HepG2 (cell line): ENCODE data around the gene NEK8. TPM values are rescaled to one million over a fixed set of nuclear protein-coding genes. Genes with fewer than 3 reads are reported as not detected.

Source experiments
- ATAC-seq: fragments of 200-7000 bp; cut with Tn5 transposase; 3 replicates; pipeline ENCODE4 v1.9.1; 2020; ENCODE audit warnings: mild to moderate bottlenecking, moderate library complexity
- BruUV-seq: library from RNA; stranded (reverse); fragments of 400-500 nt; replicated peaks from 2 replicates; lab custom pipeline; 2021; lab: Mats Ljungman, UMichigan
- CTCF ChIA-PET: fragments of 300-600 bp; formaldehyde crosslinking; extraction: SDS; loops from one replicate; lab custom pipeline; 2021; ENCODE audit warnings: low total read pairs, inconsistent platforms, low intra/inter-chr PET ratio; lab: Yijun Ruan, JAX
- POLR2A ChIA-PET: fragments of 350-600 bp; sonication (Branson Sonifier 250); formaldehyde crosslinking; loops from one replicate; lab custom pipeline; 2020; ENCODE audit warnings: antibody characterized with exemption, inconsistent platforms; lab: Yijun Ruan, JAX
- DNase-seq: peaks from one replicate; pipeline ENCODE4 v3.0.0-alpha.2; 2015; ENCODE audit warnings: low spot score
- FAIRE-seq: peaks from 3 replicates; lab custom pipeline; 2011; peaks lifted over from hg19 to GRCh38; lab: Jason Lieb, UNC
- H2AFZ ChIP-seq: one replicate; pipeline ENCODE4 v1.6.1; 2011; ENCODE audit warnings: low read length, inconsistent platforms
- H3K27ac ChIP-seq: fragments of 300-600 bp; 3 replicates; pipeline ENCODE4 v1.8.0; 2011; ENCODE audit warnings: mixed run types, mild to moderate bottlenecking, mixed read lengths, low read length, inconsistent platforms; ENCODE audit not compliant: insufficient read depth; ENCODE audit errors: extremely low read length
- H3K27me3 ChIP-seq, 2 experiments: fragments of 200-600 bp in 1 of 2; 2 replicates in 1 of 2; 3 replicates in 1 of 2; pipeline versions ENCODE4 v1.6.0 to v1.8.0; 2011; ENCODE audit warnings: low read length in 2 of 2, mild to moderate bottlenecking in 2 of 2, moderate library complexity in 2 of 2, inconsistent platforms in 1 of 2; ENCODE audit not compliant: insufficient read depth in 2 of 2, control insufficient read depth in 1 of 2
- H3K36me3 ChIP-seq, 2 experiments: fragments of 200-600 bp in 1 of 2; replicated peaks in 1 of 2; 2 replicates in 1 of 2; 3 replicates in 1 of 2; pipeline versions ENCODE4 v1.5.1 to v1.8.0; 2011; ENCODE audit warnings: low read length in 2 of 2, inconsistent platforms in 1 of 2; ENCODE audit not compliant: insufficient read depth in 2 of 2, control insufficient read depth in 1 of 2
- H3K4me1 ChIP-seq: 2 replicates; pipeline ENCODE4 v1.5.1; 2012; ENCODE audit warnings: low read length, inconsistent platforms; ENCODE audit not compliant: insufficient read depth
- H3K4me2 ChIP-seq: 2 replicates; pipeline ENCODE4 v1.6.0; 2011; ENCODE audit warnings: low read depth, low read length, inconsistent platforms
- H3K4me3 ChIP-seq, 3 experiments: fragments of 200-600 bp in 1 of 3; sonication (generic), shearing (Covaris generic) in 1 of 3; replicated peaks in 1 of 3; 2 replicates each; pipeline ENCODE4 v1.5.1; 2011 to 2016; ENCODE audit warnings: low read length in 3 of 3, inconsistent platforms in 2 of 3, low read depth in 2 of 3, mild to moderate bottlenecking in 2 of 3, control low read depth in 1 of 3, mixed read lengths in 1 of 3; ENCODE audit not compliant: insufficient read depth in 1 of 3
- H3K79me2 ChIP-seq: one replicate; pipeline ENCODE4 v1.6.1; 2011; ENCODE audit warnings: low read length, inconsistent platforms; ENCODE audit not compliant: insufficient read depth
- H3K9ac ChIP-seq: 2 replicates; pipeline ENCODE4 v1.6.0; 2011; ENCODE audit warnings: mild to moderate bottlenecking, low read depth, low read length, inconsistent platforms; ENCODE audit not compliant: insufficient read depth
- H3K9me3 ChIP-seq: 2 replicates; pipeline ENCODE4 v1.5.1; 2012; ENCODE audit warnings: mild to moderate bottlenecking, low read length
- H4K20me1 ChIP-seq: 2 replicates; pipeline ENCODE4 v1.6.0; 2011; ENCODE audit warnings: inconsistent platforms, mild to moderate bottlenecking, low read length, moderate library complexity; ENCODE audit not compliant: insufficient read depth
- BCL3 ChIP-seq: sonication (generic); formaldehyde crosslinking; IDR thresholded peaks from 2 replicates; pipeline ENCODE4 v1.5.1; 2020; ENCODE audit warnings: mild to moderate bottlenecking, missing genetic modification reagents, moderate library complexity
- CSRNP2 ChIP-seq: sonication (generic); formaldehyde crosslinking; conservative IDR thresholded peaks from 2 replicates; pipeline ENCODE4 v1.8.0; 2022; ENCODE audit warnings: low read depth, missing genetic modification reagents
- DRAP1 ChIP-seq: IDR thresholded peaks from 2 replicates; pipeline ENCODE4 v1.6.1; 2016; ENCODE audit warnings: missing genetic modification reagents, missing compliant biosample characterization
- IRX3 ChIP-seq: sonication (generic); formaldehyde crosslinking; IDR thresholded peaks from 2 replicates; pipeline ENCODE4 v1.8.1; 2023; ENCODE audit warnings: mild to moderate bottlenecking, low read depth, missing genetic modification reagents, borderline replicate concordance
- LRRFIP1 ChIP-seq: sonication (generic); formaldehyde crosslinking; conservative IDR thresholded peaks from 2 replicates; pipeline ENCODE4 v1.4.0; 2020; ENCODE audit warnings: missing genetic modification reagents
- NR1H2 ChIP-seq: sonication (generic); formaldehyde crosslinking; IDR thresholded peaks from 2 replicates; pipeline ENCODE4 v1.8.1; 2022; ENCODE audit warnings: low read depth, missing genetic modification reagents, borderline replicate concordance
- PHB2 ChIP-seq: fragments of 450-650 bp; IDR thresholded peaks from 2 replicates; pipeline ENCODE4 v1.6.1; 2018; ENCODE audit not compliant: partially characterized antibody
- PPARG ChIP-seq: conservative IDR thresholded peaks from 2 replicates; pipeline ENCODE4 v1.6.1; 2016; ENCODE audit warnings: missing biosample characterization, missing genetic modification reagents
- ZBTB43 ChIP-seq: sonication (generic); formaldehyde crosslinking; conservative IDR thresholded peaks from 2 replicates; pipeline ENCODE4 v1.4.0; 2020; ENCODE audit warnings: missing genetic modification reagents
- ZKSCAN8 ChIP-seq: IDR thresholded peaks from 2 replicates; pipeline ENCODE4 v1.6.1; 2016; ENCODE audit warnings: borderline replicate concordance, missing genetic modification reagents, missing compliant biosample characterization
- ZNF788 ChIP-seq: sonication (generic); formaldehyde crosslinking; IDR thresholded peaks from 2 replicates; pipeline ENCODE4 v1.5.0; 2020; ENCODE audit warnings: mild to moderate bottlenecking, missing genetic modification reagents, borderline replicate concordance
- ZNF800 ChIP-seq: sonication (generic); formaldehyde crosslinking; IDR thresholded peaks from 2 replicates; pipeline ENCODE4 v1.4.0; 2020; ENCODE audit warnings: missing genetic modification reagents
- WGBS: methylation state at CpG from one replicate; pipeline ENCODE4 v1.1.6; 2017; ENCODE audit warnings: low lambda C conversion rate; 5-methylcytosine and 5-hydroxymethylcytosine counted together
- in situ Hi-C: cut with HindIII; loops from 2 replicates; pipeline ENCODE4 v1.10.0; 2017; ENCODE audit warnings: low pct_unique_long_range_greater_than_20kb; ENCODE audit not compliant: extremely low pct_ligation_motif_present
- intact Hi-C: fragments of 100-400 bp; cut with micrococcal nuclease; formaldehyde crosslinking; loops from one replicate; pipeline ENCODE4 v1.10.0; 2022; ENCODE audit not compliant: unreplicated experiment
- polyA plus RNA-seq, 8 experiments: library from polyadenylated mRNA; depleted of rRNA in 3 of 8; stranded (reverse) in 7 of 8; unstranded in 1 of 8; fragments of >200 nt; fragmentation: Illumina TruSeq in 4 of 8; extraction: Trizol in 4 of 8; gene quantifications; 2 replicates each; pipeline versions ENCODE4 v1.2.1 to v1.2.3, GENCODE V29; 2011 to 2016; ENCODE audit warnings: low read depth in 4 of 8, missing spikeins in 1 of 8, mixed read lengths in 1 of 8; ENCODE audit not compliant: insufficient read depth in 1 of 8
- total RNA-seq, 5 experiments: library from RNA; depleted of rRNA; stranded (reverse); fragments of >200 nt; fragmentation: Illumina TruSeq; extraction: Trizol; gene quantifications; 2 replicates each; pipeline ENCODE4 v1.2.3, GENCODE V29; 2016; ENCODE audit warnings: low read depth in 1 of 5

The NEK8 gene
- total and polyA plus RNA-seq, 2 of the 13 experiments (the other 11 are each of a cell fraction or from before 2014, with no cell fraction given) = 5.8 to 13.5 TPM

GRCh38 chr17:28719021-28719433 lies 9.6 kb upstream of the NEK8 start:
- Histone ChIP-seq H3K27me3 (peaks cover 2 to 3% of the 10 kb centered on the region in 2 experiments; a peak in 3 of 5 replicates), H3K4me2 (peak overlapping the region; percentile 73), H3K79me2 (peaks cover 36% of the 10 kb centered on the region), H3K9ac (peak overlapping the region; percentile 98), H3K4me3 (peak overlapping the region; percentile 50 to 97 (median 96); a peak in 5 of 6 replicates), H2AFZ (peak overlapping the region; percentile 50), H3K9me3 (no peaks in the 10 kb centered on the region), H3K27ac (peak overlapping the region; percentile 89), H4K20me1 (peaks cover 33% of the 10 kb centered on the region), H3K4me1 (peaks cover 51% of the 10 kb centered on the region), H3K36me3 (peaks cover 8 to 30% of the 10 kb centered on the region in 2 experiments; a peak in 4 of 5 replicates)
- FAIRE-seq = no peak
- ChIA-PET CTCF (no interaction called here), POLR2A (interaction anchor here (0.6 to 4.2 kb wide), 31 partner anchors 10 to 459 kb away, joined by 3 to 220 read pairs (median 6); partner anchors contain the start of genes BLTP2, DHRS13, FAM222B and NEK8)
- intact Hi-C loops (no loop called here), in situ Hi-C loops (loop anchor here (5.0 kb wide), 1 partner anchor 72 kb away; the partner anchor contains the start of gene BLTP2)
- no peak for ATAC-seq
- WGBS = 37% methylated on average over 18 of the region's 18 CpGs
- DNase-seq = no peak
- no TSS peak for BruUV-seq
- TF ChIP-seq CSRNP2 (CRISPR knock-in tag) = no peak
- no peak for TF ChIP-seq LRRFIP1 (CRISPR knock-in tag)
- no peak for TF ChIP-seq IRX3 (CRISPR knock-in tag)
- no peak for TF ChIP-seq PHB2
- no peak for TF ChIP-seq NR1H2
- TF ChIP-seq ZNF788 (CRISPR knock-in tag) = 0 out of 2 replicates have a peak, but pooled peaks have one; percentile 15
- no peak for TF ChIP-seq BCL3 (CRISPR knock-in tag)
- no peak for TF ChIP-seq ZNF800 (CRISPR knock-in tag)
- TF ChIP-seq PPARG = no peak
- no peak for TF ChIP-seq ZKSCAN8 (CRISPR knock-in tag)
- no peak for TF ChIP-seq DRAP1 (CRISPR knock-in tag)
- no peak for TF ChIP-seq ZBTB43 (CRISPR knock-in tag)
